Measurements from ENCODE around the gene KRT32.

DNA sequence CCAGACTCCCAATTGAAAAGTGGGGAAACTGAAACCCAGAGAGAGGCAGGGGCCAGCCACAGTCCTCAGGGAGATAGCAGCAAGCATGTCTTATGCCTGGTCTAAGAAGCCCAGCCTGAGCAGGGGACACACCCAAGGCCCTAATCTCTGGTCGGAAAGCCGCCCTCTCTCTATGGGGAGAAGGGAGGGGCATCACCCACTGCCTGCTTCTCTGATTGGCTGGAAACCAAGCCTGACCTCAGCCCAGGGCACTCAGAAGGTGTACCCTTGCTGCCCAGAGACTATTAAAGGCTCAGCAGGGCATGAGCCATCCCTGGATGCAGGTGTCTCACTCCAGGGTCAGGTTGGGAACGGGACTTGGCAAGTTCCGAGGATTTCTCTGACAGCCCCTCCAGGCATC is 43.9 kb upstream of the KRT32 start:
- TF ChIP-seq CTCF (IDR thresholded peaks at IDR 0.05) (no peak), POLR2A (IDR thresholded peaks at IDR 0.05) (peak in 1 of 4 donors; percentile 25)

All from esophagus squamous epithelium (tissue), 4 donors.